HEK293T (cell line): ENCODE results near the gene GUCY1A2.

Experiments used
- ELF4 ChIP-seq: fragments of 450-650 bp; IDR thresholded peaks from 2 replicates; pipeline ENCODE4 v1.6.1; 2017; ENCODE audit warnings: antibody characterized with exemption
- FOXA1 ChIP-seq: fragments of 450-650 bp; IDR thresholded peaks from 2 replicates; pipeline ENCODE4 v1.6.1; 2016; ENCODE audit warnings: mild to moderate bottlenecking
- FOXK2 ChIP-seq: fragments of 450-650 bp; IDR thresholded peaks from 2 replicates; pipeline ENCODE4 v1.6.1; 2016; ENCODE audit warnings: mild to moderate bottlenecking
- FOXM1 ChIP-seq: fragments of 450-650 bp; IDR thresholded peaks from 2 replicates; pipeline ENCODE4 v1.6.1; 2017; ENCODE audit warnings: mild to moderate bottlenecking, borderline replicate concordance
- NFRKB ChIP-seq: fragments of 450-650 bp; IDR thresholded peaks from 2 replicates; pipeline ENCODE4 v1.6.1; 2016; ENCODE audit warnings: mild to moderate bottlenecking, moderate library complexity
- SP1 ChIP-seq: fragments of 450-650 bp; IDR thresholded peaks from 2 replicates; pipeline ENCODE4 v1.6.1; 2017
- TF ChIP-seq, protein P1 (sequence below): fragments of 450-650 bp; IDR thresholded peaks from 2 replicates; pipeline ENCODE4 v1.6.1; 2016

DNA sequence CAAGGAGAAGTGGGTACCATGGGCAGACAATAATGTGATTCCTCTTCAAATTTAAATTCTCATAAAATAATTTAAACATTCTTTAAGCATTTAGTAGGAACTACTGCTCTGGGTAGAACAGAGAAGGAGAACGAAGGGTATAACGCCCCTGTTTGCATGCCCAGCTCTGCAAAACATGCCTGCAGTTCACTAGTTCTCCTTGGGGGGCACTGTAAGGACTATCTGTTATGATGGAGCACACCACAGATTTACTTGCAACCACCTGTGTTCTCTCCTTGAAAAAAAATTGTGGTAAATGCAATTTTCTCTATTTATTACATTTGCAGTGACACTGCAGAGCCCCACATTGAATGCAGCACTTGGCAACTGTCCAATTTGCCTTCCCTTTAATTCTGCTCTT, 100.3 kb downstream of the GUCY1A2 start:
- TF ChIP-seq, protein P1, sequence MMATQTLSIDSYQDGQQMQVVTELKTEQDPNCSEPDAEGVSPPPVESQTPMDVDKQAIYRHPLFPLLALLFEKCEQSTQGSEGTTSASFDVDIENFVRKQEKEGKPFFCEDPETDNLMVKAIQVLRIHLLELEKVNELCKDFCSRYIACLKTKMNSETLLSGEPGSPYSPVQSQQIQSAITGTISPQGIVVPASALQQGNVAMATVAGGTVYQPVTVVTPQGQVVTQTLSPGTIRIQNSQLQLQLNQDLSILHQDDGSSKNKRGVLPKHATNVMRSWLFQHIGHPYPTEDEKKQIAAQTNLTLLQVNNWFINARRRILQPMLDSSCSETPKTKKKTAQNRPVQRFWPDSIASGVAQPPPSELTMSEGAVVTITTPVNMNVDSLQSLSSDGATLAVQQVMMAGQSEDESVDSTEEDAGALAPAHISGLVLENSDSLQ, result no peak
- no peak for TF ChIP-seq FOXM1
- no peak for TF ChIP-seq ELF4
- no peak for TF ChIP-seq FOXA1
- TF ChIP-seq NFRKB, result no peak
- no peak for TF ChIP-seq SP1
- TF ChIP-seq FOXK2, result no peak
